G401 (cell line): ENCODE data around the gene GOPC. TPM values are rescaled to one million over a fixed set of nuclear protein-coding genes. Genes with fewer than 3 reads are reported as not detected.
A peak's percentile ranks its signal among the peaks of the same experiment; 100 is the strongest.

Experiments
- DNase-seq: peaks from one replicate; pipeline ENCODE4 v3.0.0-alpha.2; 2015; ENCODE audit warnings: low spot score
- in situ Hi-C: cut with HindIII; loops from 2 replicates; pipeline ENCODE4 v1.10.0; 2016; ENCODE audit warnings: low sequenced_read_pairs, mixed read lengths
- total RNA-seq: library from RNA; depleted of rRNA; stranded (reverse); fragments of >200 nt; shearing (Covaris generic); gene quantifications from 2 replicates; pipeline ENCODE4 v1.2.3, GENCODE V29; 2014

The GOPC gene
- total RNA-seq, 1 experiment from 2014 or later, result 15.1 TPM

DNA sequence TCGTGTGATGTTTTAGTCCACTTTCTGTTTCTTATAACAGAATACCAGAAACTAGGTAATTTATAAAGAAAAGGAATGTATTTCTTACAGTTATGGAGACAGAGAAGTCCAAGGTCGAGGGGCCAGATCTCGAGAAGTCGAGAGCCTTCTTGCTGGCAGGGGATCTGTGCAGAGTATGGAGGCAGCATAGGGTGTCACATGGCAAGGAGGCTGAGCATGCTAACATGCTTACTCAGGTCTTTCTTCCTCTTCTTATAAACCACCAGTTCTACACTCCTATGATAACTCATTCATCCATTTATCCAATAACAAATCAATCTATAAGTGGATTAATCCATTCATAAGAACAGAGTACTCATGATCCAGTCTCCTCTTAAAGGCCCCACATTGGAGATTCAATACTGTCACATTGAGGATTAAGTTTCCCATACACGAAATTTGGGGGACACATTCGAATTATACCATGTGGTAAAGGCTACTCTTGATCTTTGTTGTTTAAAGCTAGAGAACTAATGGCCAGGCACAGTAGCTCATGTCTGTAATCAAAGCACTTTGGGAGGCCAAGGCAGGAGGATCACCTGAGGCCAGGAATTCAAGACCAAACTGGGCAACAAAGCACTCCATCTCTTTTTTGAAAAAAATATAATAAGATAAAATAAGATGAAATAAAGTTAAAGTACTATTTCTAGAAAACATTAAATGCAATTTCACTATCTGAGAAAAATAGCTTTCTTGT, 2.1 kb downstream of the GOPC start:
- no peak for DNase-seq

GRCh38 chr6:117597755-117598154, 4.6 kb downstream of the GOPC start:
- no peak for DNase-seq
- in situ Hi-C loops, result no loop called here

More for the DNA sequence above, 2.1 kb downstream of the GOPC start:
- in situ Hi-C loops, result no loop called here

- no peak for DNase-seq
- in situ Hi-C loops, result no loop called here
These were observed 7.0 kb downstream of the GOPC start for GRCh38 chr6:117595099-117595923.

- in situ Hi-C loops, result no loop called here
- DNase-seq, result no peak
These were observed 9.1 kb downstream of the GOPC start for GRCh38 chr6:117592983-117593759.

DNA sequence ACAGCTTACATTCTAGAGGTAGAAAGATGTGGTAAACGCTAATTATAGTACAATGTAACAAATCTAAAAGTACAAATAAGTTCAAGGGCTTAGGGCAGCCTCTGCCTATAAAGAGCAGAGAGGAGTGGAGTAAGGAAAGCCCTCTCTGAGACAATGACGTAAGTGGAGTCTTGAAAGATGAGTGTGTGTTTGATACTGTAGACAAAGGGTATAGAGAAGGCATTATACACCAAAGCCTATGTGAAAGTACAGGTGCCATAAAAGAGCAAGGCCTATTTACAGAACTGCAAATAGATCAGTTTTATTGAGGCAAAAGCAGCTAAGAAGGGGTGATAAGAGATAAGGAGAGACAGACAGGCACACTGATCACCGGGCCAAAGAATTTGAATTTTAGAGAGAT, 10.9 kb downstream of the GOPC start:
- no peak for DNase-seq
- in situ Hi-C loops, result no loop called here

DNA sequence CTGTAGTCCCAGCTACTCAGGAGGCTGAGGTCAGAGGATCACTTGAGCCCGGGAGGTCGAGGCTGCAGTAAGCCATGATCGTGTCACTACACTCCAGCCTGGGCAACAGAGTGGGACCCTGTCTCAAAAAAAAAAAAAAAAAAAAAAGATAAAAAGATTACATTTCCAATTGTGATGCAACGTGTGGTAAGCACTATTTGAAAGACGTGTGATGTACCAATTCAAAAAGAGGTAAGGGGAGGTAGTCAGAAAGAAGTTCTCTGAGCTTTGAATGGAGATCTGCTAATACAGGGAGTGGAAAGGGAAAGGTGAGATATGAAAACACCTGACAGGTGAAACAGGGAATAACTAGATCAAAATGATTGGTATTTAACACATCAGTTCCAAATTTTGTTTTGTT, 11.9 kb downstream of the GOPC start:
- no peak for DNase-seq
- in situ Hi-C loops, result no loop called here

GRCh38 chr6:117585647-117586046, 16.7 kb downstream of the GOPC start:
- no peak for DNase-seq
- in situ Hi-C loops, result no loop called here

- in situ Hi-C loops, result no loop called here
- DNase-seq, result no peak
These were observed 28.1 kb downstream of the GOPC start for GRCh38 chr6:117574198-117574597.

GRCh38 chr6:117573006-117573680, 29.2 kb downstream of the GOPC start:
- DNase-seq, result no peak
- in situ Hi-C loops, result no loop called here

DNA sequence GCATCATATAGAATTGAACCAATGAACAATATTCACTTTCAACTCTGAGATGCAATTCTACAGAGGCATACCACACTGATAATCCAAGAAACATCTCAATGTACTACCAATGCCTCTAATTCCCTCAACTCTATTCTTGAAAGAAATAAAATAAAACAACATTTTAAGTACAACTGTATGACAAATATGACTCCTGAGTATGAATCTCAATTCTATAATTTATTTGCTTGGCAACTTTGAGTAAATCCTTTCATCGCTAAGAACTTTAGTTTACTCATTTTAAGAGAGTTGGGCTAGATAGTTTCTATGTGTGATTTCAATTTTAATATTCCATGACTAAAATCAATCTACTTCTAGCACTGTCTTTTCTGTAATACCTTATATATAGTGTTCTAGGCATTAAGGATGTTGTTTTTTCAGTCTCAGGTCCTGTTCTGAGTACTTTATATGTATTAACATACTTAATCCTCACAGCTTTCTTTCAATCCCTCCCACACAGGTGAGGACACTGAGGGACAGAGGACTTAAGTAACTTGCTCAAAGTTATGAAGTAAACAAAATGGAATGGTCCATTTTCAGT, 33.4 kb downstream of the GOPC start:
- in situ Hi-C loops, result no loop called here

DNA sequence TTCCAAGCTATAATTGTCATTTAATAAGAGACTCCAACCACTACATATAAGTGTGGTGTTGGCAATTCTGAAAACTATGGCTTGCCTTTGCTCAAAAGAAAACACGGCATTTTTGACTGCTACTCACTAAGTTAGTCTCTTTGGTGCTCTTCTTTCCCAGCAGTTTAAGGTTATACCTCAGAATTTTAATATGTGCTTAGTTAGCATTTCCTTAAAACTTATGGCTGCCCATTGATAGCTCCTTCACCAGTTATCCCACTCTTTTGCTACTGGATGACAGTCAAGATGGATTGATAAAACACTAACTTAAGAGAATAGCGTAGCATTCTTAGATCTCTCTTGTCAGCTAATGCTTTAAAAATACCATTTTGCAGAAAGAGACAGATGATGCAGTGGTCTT, 34.1 kb downstream of the GOPC start:
- DNase-seq, result no peak
- in situ Hi-C loops, result no loop called here

More for the DNA sequence above, 33.4 kb downstream of the GOPC start:
- no peak for DNase-seq

DNA sequence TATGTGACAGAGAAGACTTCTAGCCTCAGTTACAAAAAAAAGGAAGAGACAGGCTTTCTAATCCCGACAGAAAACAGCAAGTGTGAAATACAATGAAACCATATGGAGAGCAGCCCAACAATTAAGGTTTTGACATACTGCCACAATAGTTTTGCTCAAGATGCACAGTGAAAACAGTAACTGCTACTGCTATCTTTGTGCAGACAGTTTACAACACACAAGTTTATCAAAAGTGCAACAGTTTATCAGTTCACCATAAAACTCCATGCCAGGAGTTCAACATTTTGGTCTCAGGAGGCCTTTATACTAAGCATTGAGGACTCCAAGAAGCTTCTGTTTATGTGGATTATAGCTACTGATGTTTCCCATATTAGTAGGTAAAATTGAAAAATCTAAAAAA, 37.6 kb downstream of the GOPC start:
- DNase-seq, result no peak
- in situ Hi-C loops, result no loop called here

GRCh38 chr6:117561128-117561527, 41.2 kb downstream of the GOPC start:
- in situ Hi-C loops, result no loop called here
- DNase-seq, result no peak

GRCh38 chr6:117559299-117559698, 43.0 kb downstream of the GOPC start:
- no peak for DNase-seq
- in situ Hi-C loops, result no loop called here

- no peak for DNase-seq
- in situ Hi-C loops, result no loop called here
These were observed 43.5 kb downstream of the GOPC start for GRCh38 chr6:117558818-117559217.

DNA sequence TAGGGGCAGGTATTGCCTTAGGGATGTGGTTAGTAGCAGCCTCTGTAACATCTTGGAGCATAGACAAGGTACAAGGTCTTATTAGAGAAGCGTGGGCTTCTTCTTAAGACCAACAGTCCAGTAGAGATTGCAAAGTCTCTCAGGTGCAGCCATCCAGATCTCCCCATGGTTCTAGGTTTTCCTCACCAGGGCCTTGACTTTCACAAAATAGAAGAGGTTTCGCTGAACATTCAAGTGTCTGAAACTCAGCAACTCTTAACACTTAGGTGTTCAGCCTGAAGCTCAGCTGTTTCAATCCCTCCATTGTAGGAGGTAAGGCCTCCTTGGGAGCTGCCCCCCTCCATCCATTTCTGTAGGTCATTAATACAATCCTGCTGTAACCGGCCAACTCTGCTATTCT, 44.4 kb downstream of the GOPC start:
- no peak for DNase-seq
- in situ Hi-C loops, result no loop called here

- in situ Hi-C loops, result no loop called here
- DNase-seq, result peak; percentile 67
These were observed 46.3 kb downstream of the GOPC start for GRCh38 chr6:117555882-117556498.

DNA sequence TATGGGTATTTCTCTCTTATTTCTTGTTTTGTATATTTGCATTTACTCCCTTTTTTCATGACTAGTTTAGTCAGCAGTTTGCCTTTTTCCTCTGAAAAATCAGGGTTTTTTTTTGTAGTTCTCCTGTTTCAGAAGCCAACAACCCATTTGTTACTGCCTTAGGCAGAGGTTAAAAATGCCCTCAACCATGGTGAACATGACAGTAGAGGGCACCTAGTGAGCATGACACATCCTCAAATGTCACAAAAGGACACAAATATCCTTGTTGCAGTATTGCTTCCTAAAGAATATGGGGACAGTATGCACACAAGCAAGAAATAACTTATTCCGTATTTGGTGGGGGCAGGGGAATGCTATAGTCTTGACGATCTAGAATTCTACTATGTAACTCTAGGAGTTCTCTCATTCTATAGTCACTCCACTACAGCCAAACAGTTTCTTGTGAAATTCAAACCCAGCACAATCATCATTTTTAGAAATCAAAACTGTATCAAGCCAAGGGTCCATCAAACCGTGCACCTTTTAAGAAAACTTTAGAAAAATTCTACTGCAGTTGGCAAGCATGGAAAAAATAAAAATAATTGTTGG, 47.0 kb downstream of the GOPC start:
- DNase-seq, result no peak
- in situ Hi-C loops, result no loop called here
